PC-9 (cell line): ENCODE measurements around the gene CCL25. TPM values are rescaled to one million over a fixed set of nuclear protein-coding genes. Genes with fewer than 3 reads are reported as not detected.

Source experiments
- BruUV-seq: library from RNA; stranded (reverse); fragments of 400-500 nt; replicated peaks from 2 replicates; lab custom pipeline; 2021; lab: Mats Ljungman, UMichigan
- CTCF ChIA-PET: fragments of 300-600 bp; sonication (Branson Sonifier 250); formaldehyde crosslinking; loops from one replicate; lab custom pipeline; 2022; ENCODE audit warnings: antibody characterized with exemption; lab: Charles Lee
- POLR2A ChIA-PET: fragments of 300-600 bp; sonication (Branson Sonifier 250); formaldehyde crosslinking; loops from one replicate; lab custom pipeline; 2022; ENCODE audit warnings: antibody characterized with exemption; ENCODE audit not compliant: unreplicated experiment; lab: Charles Lee
- DNase-seq, 2 experiments: peaks; one replicate each; pipeline versions ENCODE4 v3.0.0 to v3.0.0-alpha.2; 2015 to 2022; ENCODE audit warnings: mixed read lengths in 1 of 2
- H2AFZ ChIP-seq: fragments of 200-600 bp; sonication (generic); 2 replicates; pipeline ENCODE4 v1.8.1; 2017; ENCODE audit warnings: antibody characterized with exemption
- H3F3A ChIP-seq: fragments of 200-600 bp; sonication (generic); 2 replicates; pipeline ENCODE4 v1.8.1; 2017; ENCODE audit warnings: antibody characterized with exemption, mild to moderate bottlenecking, low read depth; ENCODE audit not compliant: insufficient read depth
- H3K27ac ChIP-seq: fragments of 200-600 bp; sonication (generic); 2 replicates; pipeline ENCODE4 v1.6.1; 2016; ENCODE audit warnings: mixed run types
- H3K27me3 ChIP-seq: fragments of 200-600 bp; sonication (generic); 2 replicates; pipeline ENCODE4 v1.6.1; 2016; ENCODE audit warnings: low read depth, mixed run types; ENCODE audit not compliant: insufficient read depth
- H3K36me3 ChIP-seq: fragments of 200-600 bp; sonication (generic); 2 replicates; pipeline ENCODE4 v1.6.1; 2016; ENCODE audit warnings: low read depth, mixed run types
- H3K4me1 ChIP-seq: fragments of 200-600 bp; sonication (generic); replicated peaks from 2 replicates; pipeline ENCODE4 v1.6.1; 2016; ENCODE audit warnings: mixed run types; ENCODE audit not compliant: insufficient read depth
- H3K4me2 ChIP-seq: fragments of 200-600 bp; sonication (generic); 2 replicates; pipeline ENCODE4 v1.6.1; 2017; ENCODE audit warnings: mixed run types
- H3K4me3 ChIP-seq: fragments of 200-600 bp; sonication (generic); 2 replicates; pipeline ENCODE4 v1.6.1; 2016; ENCODE audit warnings: mixed run types
- H3K79me2 ChIP-seq: fragments of 200-600 bp; sonication (generic); 2 replicates; pipeline ENCODE4 v1.6.1; 2017; ENCODE audit warnings: low read depth, mixed run types
- H3K9me2 ChIP-seq: fragments of 200-600 bp; sonication (generic); 2 replicates; pipeline ENCODE4 v1.8.1; 2017; ENCODE audit warnings: mild to moderate bottlenecking; ENCODE audit not compliant: insufficient read depth
- H3K9me3 ChIP-seq: fragments of 200-600 bp; sonication (generic); 2 replicates; pipeline ENCODE4 v1.8.1; 2016; ENCODE audit warnings: low read depth; ENCODE audit not compliant: insufficient read depth
- H4K20me1 ChIP-seq: fragments of 200-600 bp; sonication (generic); 2 replicates; pipeline ENCODE4 v1.8.1; 2017; ENCODE audit not compliant: insufficient read depth
- CTCF ChIP-seq: fragments of 200-600 bp; sonication (generic); conservative IDR thresholded peaks from 2 replicates; pipeline ENCODE4 v1.6.1; 2017; ENCODE audit warnings: mixed run types, antibody characterized with exemption, mild to moderate bottlenecking, moderate library complexity
- EZH2 ChIP-seq: fragments of 200-600 bp; sonication (generic); IDR thresholded peaks from 2 replicates; pipeline ENCODE4 v1.8.0; 2017; ENCODE audit warnings: antibody characterized with exemption, low read depth
- intact Hi-C: fragments of 100-400 bp; cut with micrococcal nuclease; formaldehyde crosslinking; loops from one replicate; pipeline ENCODE4 v1.10.0; 2022; ENCODE audit not compliant: unreplicated experiment
- total RNA-seq: library from RNA; stranded (reverse); gene quantifications from 2 replicates; pipeline ENCODE4 v1.2.3, GENCODE V29; 2021

The CCL25 gene
- total RNA-seq, 1 experiment from 2014 or later: not detected

GRCh38 chr19:8093740-8094139, 41.2 kb downstream of the CCL25 start:
- no peak overlapping the region for H2AFZ ChIP-seq
- H3F3A ChIP-seq: no peaks in the 10 kb centered on the region
- H3K4me1 ChIP-seq: no peaks in the 10 kb centered on the region
- H3K9me2 ChIP-seq: no peaks in the 10 kb centered on the region
- BruUV-seq: no TSS peak
- H3K27ac ChIP-seq: no peak overlapping the region
- no peak overlapping the region for H3K4me3 ChIP-seq
- CTCF ChIA-PET: no interaction called here
- intact Hi-C loops: no loop called here
- DNase-seq: no peak
- TF ChIP-seq EZH2: no peak
- no peak for TF ChIP-seq CTCF
- POLR2A ChIA-PET: no interaction called here
- no peaks in the 10 kb centered on the region for H3K36me3 ChIP-seq
- H3K79me2 ChIP-seq: no peaks in the 10 kb centered on the region
- H3K27me3 ChIP-seq: peaks cover 15% of the 10 kb centered on the region; the same call in 1 of the 2 replicates
- H3K4me2 ChIP-seq: no peak overlapping the region
- peaks cover 7% of the 10 kb centered on the region for H3K9me3 ChIP-seq
- H4K20me1 ChIP-seq: no peaks in the 10 kb centered on the region

- no TSS peak for BruUV-seq
- ChIA-PET POLR2A (no interaction called here), CTCF (no interaction called here)
- Histone ChIP-seq H3K9me2 (no peaks in the 10 kb centered on the region), H2AFZ (no peak overlapping the region), H4K20me1 (no peaks in the 10 kb centered on the region), H3K27me3 (peaks cover 12% of the 10 kb centered on the region; the same call in 1 of the 2 replicates), H3K4me1 (no peaks in the 10 kb centered on the region), H3K27ac (no peak overlapping the region), H3F3A (no peaks in the 10 kb centered on the region), H3K36me3 (no peaks in the 10 kb centered on the region), H3K79me2 (no peaks in the 10 kb centered on the region), H3K9me3 (peaks cover 7% of the 10 kb centered on the region), H3K4me3 (no peak overlapping the region), H3K4me2 (no peak overlapping the region)
- no peak for DNase-seq
- no peak for TF ChIP-seq EZH2
- TF ChIP-seq CTCF: no peak
- intact Hi-C loops: no loop called here
These were observed 41.8 kb downstream of the CCL25 start for GRCh38 chr19:8094336-8094735.

GRCh38 chr19:8095354-8095886, 42.9 kb downstream of the CCL25 start:
- no peaks in the 10 kb centered on the region for H4K20me1 ChIP-seq
- BruUV-seq: no TSS peak
- CTCF ChIA-PET: no interaction called here

More at GRCh38 chr19:8095354-8095886, 42.9 kb downstream of the CCL25 start:
- no peak for TF ChIP-seq CTCF
- no peak for TF ChIP-seq EZH2
- POLR2A ChIA-PET: no interaction called here
- no peaks in the 10 kb centered on the region for H3K4me1 ChIP-seq
- DNase-seq: no peak
- H2AFZ ChIP-seq: no peak overlapping the region
- H3K27ac ChIP-seq: no peak overlapping the region
- no peaks in the 10 kb centered on the region for H3K36me3 ChIP-seq
- H3K4me2 ChIP-seq: no peak overlapping the region
- H3K9me2 ChIP-seq: no peaks in the 10 kb centered on the region
- no peaks in the 10 kb centered on the region for H3K79me2 ChIP-seq
- no peak overlapping the region for H3K4me3 ChIP-seq
- H3K9me3 ChIP-seq: peaks cover 7% of the 10 kb centered on the region
- intact Hi-C loops: no loop called here
- peaks cover 19% of the 10 kb centered on the region; the same call in 1 of the 2 replicates for H3K27me3 ChIP-seq
- H3F3A ChIP-seq: no peaks in the 10 kb centered on the region
